OCI-LY3 (cell line): Measurements from ENCODE around the gene ARPIN.
"Not testable (repeated sequence)": the region's sequence is repeated elsewhere in the genome, so short reads cannot be mapped to it uniquely, and the experiment has no call there.

Experiments used
- CTCF ChIP-seq: fragments of 200-600, 300-600 bp; sonication (generic); IDR thresholded peaks from 2 replicates; pipeline ENCODE4 v1.5.1; 2014; ENCODE audit warnings: antibody characterized with exemption, low read length, low read depth
- EZH2phosphoT487 ChIP-seq: fragments of 200-600 bp; shearing (Covaris generic); IDR thresholded peaks from 2 replicates; pipeline ENCODE4 v1.6.1; 2018; ENCODE audit warnings: antibody characterized with exemption, mixed run types, low read depth

- TF ChIP-seq EZH2phosphoT487, CTCF: not testable (repeated sequence)
These were observed 43.3 kb downstream of the ARPIN start for GRCh38 chr15:89869490-89869889.
